Measurements from ENCODE around the gene FKBP15. TPM values are rescaled to one million over a fixed set of nuclear protein-coding genes. Genes with fewer than 3 reads are reported as not detected.

FKBP15 gene
- total and polyA plus RNA-seq, 12 donors, result 14.1 to 38.1 (median 28.3) TPM

GRCh38 chr9:113228130-113228665 is 7.1 kb upstream of the FKBP15 start:
- WGBS, 4 donors, result 25 to 43% (median 35%) methylated on average over 3 of the region's 3 CpGs
- H3K4me3 ChIP-seq, result no peak overlapping the region
- no peak for TF ChIP-seq POLR2A (IDR thresholded peaks at IDR 0.05)
- no peak for TF ChIP-seq CTCF (IDR thresholded peaks at IDR 0.05)
- intact Hi-C loops (cut with DNase I), result no loop called here
- no peaks in the 10 kb centered on the region for H3K36me3 ChIP-seq (replicated peaks in 1 of 2)
- peaks cover 0 to 23% of the 10 kb centered on the region in 2 donors for H3K4me1 ChIP-seq (replicated peaks in 1 of 2)
- peak overlapping the region in 1 of 5 donors; percentile 32 for H3K27ac ChIP-seq
- H3K9me3 ChIP-seq (replicated peaks in 1 of 3), result no peaks in the 10 kb centered on the region
- DNase-seq, result peak in 5 of 7 donors; percentile 24 to 63 (median 36)
- no peaks in the 10 kb centered on the region for H3K27me3 ChIP-seq

GRCh38 chr9:113227436-113227835 is 6.4 kb upstream of the FKBP15 start:
- DNase-seq, result no peak
- WGBS, 4 donors, result 29 to 90% (median 76%) methylated on average over 1 of the region's 1 CpG
- TF ChIP-seq POLR2A (IDR thresholded peaks at IDR 0.05) (no peak), CTCF (IDR thresholded peaks at IDR 0.05) (no peak)
- H3K4me1 ChIP-seq (replicated peaks in 1 of 2), result peaks cover 0 to 25% of the 10 kb centered on the region in 2 donors
- no peaks in the 10 kb centered on the region for H3K9me3 ChIP-seq (replicated peaks in 1 of 3)
- no peak overlapping the region for H3K4me3 ChIP-seq
- intact Hi-C loops (cut with DNase I), result no loop called here
- H3K27me3 ChIP-seq, result no peaks in the 10 kb centered on the region
- peak overlapping the region in 1 of 5 donors; percentile 13 for H3K27ac ChIP-seq
- H3K36me3 ChIP-seq (replicated peaks in 1 of 2), result no peaks in the 10 kb centered on the region

- no peaks in the 10 kb centered on the region for H3K27me3 ChIP-seq
- H3K4me1 ChIP-seq (replicated peaks in 1 of 2), result peaks cover 14 to 46% of the 10 kb centered on the region in 2 donors
- no peak overlapping the region for H3K4me3 ChIP-seq
- no peak for TF ChIP-seq CTCF (IDR thresholded peaks at IDR 0.05)
- TF ChIP-seq POLR2A (IDR thresholded peaks at IDR 0.05), result no peak
- no peak overlapping the region for H3K27ac ChIP-seq
- intact Hi-C loops (cut with DNase I), result no loop called here
- WGBS, 4 donors, result 85 to 93% (median 88%) methylated on average over 2 of the region's 2 CpGs
- no peak for DNase-seq
- H3K9me3 ChIP-seq (replicated peaks in 1 of 3), result no peaks in the 10 kb centered on the region
- no peaks in the 10 kb centered on the region for H3K36me3 ChIP-seq (replicated peaks in 1 of 2)
Measured at GRCh38 chr9:113223963-113224362, 2.9 kb upstream of the FKBP15 start.

GRCh38 chr9:113222482-113222841 is 1.4 kb upstream of the FKBP15 start:
- WGBS, 4 donors, result 51 to 69% (median 58%) methylated on average over 2 to 5 of the region's 5 CpGs
- peak overlapping the region in 2 of 5 donors; percentile 86 to 92 for H3K27ac ChIP-seq
- no peaks in the 10 kb centered on the region for H3K9me3 ChIP-seq (replicated peaks in 1 of 3)
- H3K36me3 ChIP-seq (replicated peaks in 1 of 2), result no peaks in the 10 kb centered on the region
- TF ChIP-seq CTCF (IDR thresholded peaks at IDR 0.05) (no peak), POLR2A (IDR thresholded peaks at IDR 0.05) (no peak)
- peak overlapping the region in 2 of 4 donors; percentile 48 to 87 for H3K4me3 ChIP-seq
- intact Hi-C loops (cut with DNase I), result no loop called here
- DNase-seq, result no peak
- no peaks in the 10 kb centered on the region for H3K27me3 ChIP-seq
- peaks cover 14 to 48% of the 10 kb centered on the region in 2 donors for H3K4me1 ChIP-seq (replicated peaks in 1 of 2)

Data from adrenal gland (tissue), 12 donors.